Neural cell (in vitro differentiated cells): ENCODE data around the gene PRSS33. TPM values are rescaled to one million over a fixed set of nuclear protein-coding genes. Genes with fewer than 3 reads are reported as not detected.

Experiments
- H2AFZ ChIP-seq: fragments of 200-600, 300-800 bp; sonication (generic), shearing (Covaris generic); 2 replicates; pipeline ENCODE4 v1.6.0; 2014; ENCODE audit warnings: low read depth, mild to moderate bottlenecking, antibody characterized with exemption, low read length, moderate library complexity
- H3F3A ChIP-seq: fragments of 200-600 bp; shearing (Covaris generic); 2 replicates; pipeline ENCODE4 v1.6.1; 2016; ENCODE audit warnings: mild to moderate bottlenecking, moderate library complexity, mixed read lengths, antibody characterized with exemption, low read length; ENCODE audit not compliant: insufficient read depth, poor library complexity, severe bottlenecking
- H3K27ac ChIP-seq: fragments of 200-600, 300-800 bp; sonication (generic), shearing (Covaris generic); 2 replicates; pipeline ENCODE4 v1.5.1; 2014; ENCODE audit warnings: mild to moderate bottlenecking, low read length, moderate library complexity
- H3K27me3 ChIP-seq: fragments of 300-800, 200-600 bp; sonication (generic), shearing (Covaris generic); 2 replicates; pipeline ENCODE4 v1.6.0; 2014; ENCODE audit warnings: mild to moderate bottlenecking, low read depth, low read length, moderate library complexity; ENCODE audit not compliant: insufficient read depth
- H3K36me3 ChIP-seq: fragments of 300-800, 200-600 bp; sonication (generic), shearing (Covaris generic); 2 replicates; pipeline ENCODE4 v1.5.1; 2014; ENCODE audit warnings: mild to moderate bottlenecking, antibody characterized with exemption, low read length, moderate library complexity; ENCODE audit not compliant: insufficient read depth
- H3K4me2 ChIP-seq: fragments of 300-800, 200-600 bp; sonication (generic), shearing (Covaris generic); 2 replicates; pipeline ENCODE4 v1.6.0; 2014; ENCODE audit warnings: mild to moderate bottlenecking, low read length
- H3K4me3 ChIP-seq: fragments of 300-800, 200-600 bp; sonication (generic), shearing (Covaris generic); 2 replicates; pipeline ENCODE4 v1.5.1; 2014; ENCODE audit warnings: mild to moderate bottlenecking, low read length, moderate library complexity
- H3K79me2 ChIP-seq: fragments of 200-600 bp; shearing (Covaris generic); replicated peaks from 2 replicates; pipeline ENCODE4 v1.6.0; 2014; ENCODE audit warnings: mild to moderate bottlenecking, low read length, moderate library complexity; ENCODE audit not compliant: insufficient read depth
- H3K9ac ChIP-seq: fragments of 300-800, 200-600 bp; sonication (generic), shearing (Covaris generic); 2 replicates; pipeline ENCODE4 v1.6.1; 2016; ENCODE audit warnings: mild to moderate bottlenecking, low read length, mixed read lengths
- H3K9me2 ChIP-seq: fragments of 200-600 bp; shearing (Covaris generic); 2 replicates; pipeline ENCODE4 v1.6.1; 2016; ENCODE audit warnings: mild to moderate bottlenecking, low read length, mixed read lengths; ENCODE audit not compliant: insufficient read depth
- H3K9me3 ChIP-seq: fragments of 200-600, 300-800 bp; sonication (generic), shearing (Covaris generic); 2 replicates; pipeline ENCODE4 v1.6.1; 2016; ENCODE audit warnings: mild to moderate bottlenecking, mixed run types, low read length, moderate library complexity, mixed read lengths
- H4K20me1 ChIP-seq: fragments of 200-600 bp; shearing (Covaris generic); 2 replicates; pipeline ENCODE4 v1.6.1; 2016; ENCODE audit warnings: mild to moderate bottlenecking, mixed run types; ENCODE audit not compliant: insufficient read depth
- EP300 ChIP-seq: fragments of 450-650 bp; conservative IDR thresholded peaks from 2 replicates; pipeline ENCODE4 v1.6.1; 2014; ENCODE audit warnings: antibody characterized with exemption, mild to moderate bottlenecking, moderate library complexity; ENCODE audit not compliant: poor library complexity, severe bottlenecking
- EZH2 ChIP-seq: fragments of 200-600, 300-800 bp; shearing (Covaris generic), sonication (generic); IDR thresholded peaks from 2 replicates; pipeline ENCODE4 v1.6.1; 2014; ENCODE audit warnings: antibody characterized with exemption, low read length, borderline replicate concordance, mild to moderate bottlenecking; ENCODE audit not compliant: insufficient read depth, poor library complexity, severe bottlenecking
- MXI1 ChIP-seq: fragments of 450-650 bp; conservative IDR thresholded peaks from 2 replicates; pipeline ENCODE4 v1.6.1; 2014; ENCODE audit warnings: antibody characterized with exemption, mild to moderate bottlenecking; ENCODE audit not compliant: poor library complexity, severe bottlenecking
- POLR2AphosphoS5 ChIP-seq: IDR thresholded peaks from 2 replicates; pipeline ENCODE4 v1.6.1; 2012
- RAD21 ChIP-seq: fragments of 450-650 bp; conservative IDR thresholded peaks from 2 replicates; pipeline ENCODE4 v1.6.1; 2014; ENCODE audit warnings: antibody characterized with exemption, mild to moderate bottlenecking, moderate library complexity
- REST ChIP-seq: IDR thresholded peaks from 2 replicates; pipeline ENCODE4 v1.6.1; 2012; ENCODE audit warnings: borderline replicate concordance
- SMC3 ChIP-seq: fragments of 450-650 bp; conservative IDR thresholded peaks from 2 replicates; pipeline ENCODE4 v1.6.1; 2014; ENCODE audit warnings: antibody characterized with exemption, mild to moderate bottlenecking, moderate library complexity; ENCODE audit not compliant: poor library complexity
- TAF1 ChIP-seq: IDR thresholded peaks from 2 replicates; pipeline ENCODE4 v1.6.1; 2012; ENCODE audit warnings: low read depth
- polyA plus RNA-seq: library from polyadenylated mRNA; depleted of rRNA; stranded (reverse); fragments of >200 nt; gene quantifications from 2 replicates; pipeline ENCODE4 v1.2.3, GENCODE V29; 2014
- TF ChIP-seq, protein P1 (sequence below): fragments of 450-650 bp; IDR thresholded peaks from 2 replicates; pipeline ENCODE4 v1.5.1; 2014; ENCODE audit warnings: antibody characterized with exemption, mild to moderate bottlenecking, moderate library complexity; ENCODE audit not compliant: poor library complexity, severe bottlenecking

Gene PRSS33
- polyA plus RNA-seq, 1 donor from 2014 or later = not detected

- Histone ChIP-seq H3K9me3 (no peaks in the 10 kb centered on the region), H3K4me2 (no peak overlapping the region), H3K4me3 (no peak overlapping the region), H3K36me3 (no peaks in the 10 kb centered on the region), H3K27me3 (no peaks in the 10 kb centered on the region), H4K20me1 (no peaks in the 10 kb centered on the region), H3F3A (no peaks in the 10 kb centered on the region), H3K27ac (no peak overlapping the region), H3K9me2 (no peaks in the 10 kb centered on the region), H3K79me2 (no peaks in the 10 kb centered on the region), H2AFZ (no peak overlapping the region), H3K9ac (no peak overlapping the region)
- TF ChIP-seq, protein P1, sequence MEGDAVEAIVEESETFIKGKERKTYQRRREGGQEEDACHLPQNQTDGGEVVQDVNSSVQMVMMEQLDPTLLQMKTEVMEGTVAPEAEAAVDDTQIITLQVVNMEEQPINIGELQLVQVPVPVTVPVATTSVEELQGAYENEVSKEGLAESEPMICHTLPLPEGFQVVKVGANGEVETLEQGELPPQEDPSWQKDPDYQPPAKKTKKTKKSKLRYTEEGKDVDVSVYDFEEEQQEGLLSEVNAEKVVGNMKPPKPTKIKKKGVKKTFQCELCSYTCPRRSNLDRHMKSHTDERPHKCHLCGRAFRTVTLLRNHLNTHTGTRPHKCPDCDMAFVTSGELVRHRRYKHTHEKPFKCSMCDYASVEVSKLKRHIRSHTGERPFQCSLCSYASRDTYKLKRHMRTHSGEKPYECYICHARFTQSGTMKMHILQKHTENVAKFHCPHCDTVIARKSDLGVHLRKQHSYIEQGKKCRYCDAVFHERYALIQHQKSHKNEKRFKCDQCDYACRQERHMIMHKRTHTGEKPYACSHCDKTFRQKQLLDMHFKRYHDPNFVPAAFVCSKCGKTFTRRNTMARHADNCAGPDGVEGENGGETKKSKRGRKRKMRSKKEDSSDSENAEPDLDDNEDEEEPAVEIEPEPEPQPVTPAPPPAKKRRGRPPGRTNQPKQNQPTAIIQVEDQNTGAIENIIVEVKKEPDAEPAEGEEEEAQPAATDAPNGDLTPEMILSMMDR = no peak
- TF ChIP-seq EZH2 = no peak
- TF ChIP-seq RAD21 = no peak
- TF ChIP-seq SMC3 = no peak
- TF ChIP-seq TAF1 = no peak
- no peak for TF ChIP-seq POLR2AphosphoS5
- no peak for TF ChIP-seq EP300
- TF ChIP-seq REST = no peak
- TF ChIP-seq MXI1 = no peak
Observed at GRCh38 chr16:2787961-2788360, 601 bp upstream of the PRSS33 start.

DNA sequence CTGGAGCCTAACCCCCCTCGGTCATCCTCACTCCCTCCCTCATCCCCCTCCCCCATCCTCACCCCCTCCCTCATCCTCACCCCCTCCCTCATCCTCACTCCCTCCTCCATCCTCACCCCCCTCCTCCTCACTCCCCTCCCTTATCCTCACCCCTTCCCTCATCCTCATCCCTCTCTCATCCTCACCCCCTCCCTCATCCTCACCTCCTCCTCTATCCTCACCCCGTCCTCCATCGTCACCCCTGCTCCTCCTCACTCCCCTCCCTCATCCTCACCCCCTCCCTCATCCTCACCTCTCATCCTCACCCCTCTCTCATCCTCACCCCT is 571 bp downstream of the PRSS33 start:
- H3F3A ChIP-seq = no peaks in the 10 kb centered on the region
- H3K79me2 ChIP-seq = no peaks in the 10 kb centered on the region
- no peak overlapping the region for H3K9ac ChIP-seq
- TF ChIP-seq, protein P1 = no peak
- no peak for TF ChIP-seq POLR2AphosphoS5
- no peak for TF ChIP-seq MXI1
- no peak for TF ChIP-seq TAF1
- TF ChIP-seq REST = no peak
- no peak for TF ChIP-seq SMC3
- no peak for TF ChIP-seq RAD21
- no peak for TF ChIP-seq EZH2
- no peak for TF ChIP-seq EP300
- H3K36me3 ChIP-seq = no peaks in the 10 kb centered on the region
- H2AFZ ChIP-seq = no peak overlapping the region
- H4K20me1 ChIP-seq = no peaks in the 10 kb centered on the region
- no peaks in the 10 kb centered on the region for H3K27me3 ChIP-seq
- H3K27ac ChIP-seq = no peak overlapping the region
- H3K9me2 ChIP-seq = no peaks in the 10 kb centered on the region
- H3K9me3 ChIP-seq = no peaks in the 10 kb centered on the region
- no peak overlapping the region for H3K4me3 ChIP-seq
- no peak overlapping the region for H3K4me2 ChIP-seq
